ENCODE data around the gene SDHAF3.

SDHAF3 gene

GRCh38 chr7:97218767-97219166 lies 101.3 kb downstream of the SDHAF3 start:
- DNase-seq (ENCODE audit: low read depth) = no peak

DNA sequence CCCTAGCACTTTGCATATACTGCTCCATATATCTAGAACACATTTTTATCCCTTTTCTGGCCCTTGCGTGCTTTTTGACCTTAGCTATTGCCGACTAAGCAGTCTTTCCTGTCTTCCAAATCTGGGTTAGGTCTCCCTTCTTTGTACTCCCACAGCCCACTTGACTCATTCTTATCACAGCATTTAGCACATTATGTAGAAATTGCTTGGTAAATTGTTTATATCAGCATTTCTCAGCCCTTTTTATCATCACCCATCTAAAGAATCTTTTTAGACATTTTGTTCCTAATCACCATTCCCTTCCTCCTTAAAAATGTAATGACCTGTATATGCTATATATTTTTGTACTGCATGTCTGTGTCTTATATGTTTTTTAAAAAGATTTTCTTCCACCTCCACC lies 101.7 kb downstream of the SDHAF3 start:
- DNase-seq (ENCODE audit: low read depth) = no peak

- DNase-seq (ENCODE audit: low read depth) = no peak
These were observed 106.8 kb downstream of the SDHAF3 start for GRCh38 chr7:97224316-97224715.

DNA sequence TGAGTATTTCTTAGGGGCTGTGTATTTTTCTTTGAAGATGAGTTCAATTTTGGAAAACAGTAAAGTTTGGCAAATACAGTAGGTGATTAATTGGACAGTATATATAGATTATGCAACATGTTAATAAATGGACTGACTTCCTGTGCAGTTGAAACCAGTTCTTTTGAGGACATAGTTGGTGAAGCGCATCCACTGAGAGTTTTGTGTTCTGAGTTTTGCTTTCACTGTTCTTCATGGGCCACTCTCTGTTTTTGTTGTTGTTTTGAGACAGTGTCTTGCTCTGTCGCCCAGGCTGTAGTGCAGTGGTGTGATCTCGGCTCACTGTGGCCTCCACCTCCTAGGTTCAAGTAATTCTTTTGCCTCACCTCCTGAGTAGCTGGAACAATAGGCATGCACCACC lies 109.0 kb downstream of the SDHAF3 start:
- no peak for DNase-seq (ENCODE audit: low read depth)

Data from activated T-cell treated with anti-CD3 and anti-CD28 coated beads for 1 hour (primary cell).